GM23338 (cell line): ENCODE data around the gene NPEPPS. TPM values are rescaled to one million over a fixed set of nuclear protein-coding genes. Genes with fewer than 3 reads are reported as not detected.
"Not testable (repeated sequence)": the region's sequence is repeated elsewhere in the genome, so short reads cannot be mapped to it uniquely, and the experiment has no call there.

Experiments used
- ATAC-seq: fragments of 200-7000 bp; cut with Tn5 transposase; 3 replicates; pipeline ENCODE4 v1.9.1; 2020
- DNase-seq: peaks from one replicate; pipeline ENCODE4 v3.0.0-alpha.2; 2015; ENCODE audit warnings: low spot score
- H2AFZ ChIP-seq: fragments of 200-600 bp; sonication (generic); 2 replicates; pipeline ENCODE4 v1.8.0; 2016; ENCODE audit warnings: antibody characterized with exemption, mild to moderate bottlenecking, moderate library complexity
- H3F3A ChIP-seq: fragments of 200-600 bp; sonication (generic); replicated peaks from 2 replicates; pipeline ENCODE4 v1.8.0; 2017; ENCODE audit warnings: antibody characterized with exemption, mixed run types, low read depth
- H3K27ac ChIP-seq: fragments of 200-600 bp; sonication (generic); 2 replicates; pipeline ENCODE4 v1.6.1; 2016; ENCODE audit warnings: low read depth
- H3K27me3 ChIP-seq: fragments of 200-600 bp; sonication (generic); 2 replicates; pipeline ENCODE4 v1.8.0; 2016; ENCODE audit warnings: mild to moderate bottlenecking, mixed run types, moderate library complexity; ENCODE audit not compliant: insufficient read depth
- H3K36me3 ChIP-seq: fragments of 200-600 bp; sonication (generic); 2 replicates; pipeline ENCODE4 v1.8.0; 2016; ENCODE audit warnings: mild to moderate bottlenecking; ENCODE audit not compliant: insufficient read depth
- H3K4me1 ChIP-seq: fragments of 200-600 bp; sonication (generic); 2 replicates; pipeline ENCODE4 v1.8.0; 2016; ENCODE audit warnings: mild to moderate bottlenecking, moderate library complexity; ENCODE audit not compliant: insufficient read depth
- H3K4me2 ChIP-seq: fragments of 200-600 bp; sonication (generic); 2 replicates; pipeline ENCODE4 v1.7.1; 2017; ENCODE audit warnings: mixed run types
- H3K4me3 ChIP-seq: fragments of 200-600 bp; sonication (generic); 2 replicates; pipeline ENCODE4 v1.6.1; 2016; ENCODE audit warnings: mixed run types
- H3K79me2 ChIP-seq: fragments of 200-600 bp; sonication (generic); replicated peaks from 2 replicates; pipeline ENCODE4 v1.8.0; 2017; ENCODE audit warnings: mild to moderate bottlenecking; ENCODE audit not compliant: insufficient read depth
- H3K9me2 ChIP-seq: fragments of 200-600 bp; sonication (generic); 2 replicates; pipeline ENCODE4 v1.8.0; 2017; ENCODE audit not compliant: insufficient read depth
- H4K20me1 ChIP-seq: fragments of 200-600 bp; sonication (generic); replicated peaks from 2 replicates; pipeline ENCODE4 v1.8.0; 2017; ENCODE audit warnings: mild to moderate bottlenecking; ENCODE audit not compliant: insufficient read depth
- H3K27ac Mint-ChIP-seq: 2 replicates; pipeline ENCODE4 v1.8.0; 2020; ENCODE audit warnings: inconsistent platforms, mild to moderate bottlenecking, moderate library complexity, mixed read lengths
- H3K27me3 Mint-ChIP-seq: 3 replicates; pipeline ENCODE4 v1.8.0; 2022; ENCODE audit warnings: low read depth, mild to moderate bottlenecking, moderate library complexity, mixed read lengths, inconsistent platforms; ENCODE audit not compliant: insufficient read depth, poor library complexity
- H3K36me3 Mint-ChIP-seq: 3 replicates; pipeline ENCODE4 v1.8.0; 2021; ENCODE audit warnings: low read depth, mild to moderate bottlenecking, inconsistent platforms, moderate library complexity, mixed read lengths
- H3K4me1 Mint-ChIP-seq: 3 replicates; pipeline ENCODE4 v1.8.0; 2020; ENCODE audit warnings: mild to moderate bottlenecking, inconsistent platforms, mixed read lengths
- H3K4me3 Mint-ChIP-seq: 3 replicates; pipeline ENCODE4 v1.8.0; 2021; ENCODE audit warnings: moderate library complexity, mild to moderate bottlenecking, inconsistent platforms, mixed read lengths
- H3K9me3 Mint-ChIP-seq: 3 replicates; pipeline ENCODE4 v1.8.0; 2020; ENCODE audit warnings: moderate library complexity, mild to moderate bottlenecking, inconsistent platforms, mixed read lengths
- polyA plus RNA-seq: library from polyadenylated mRNA; unstranded; fragments of >200 nt; fragmentation: Nextera tagmentation; extraction: Ambion mirVana; gene quantifications from 2 replicates; pipeline ENCODE4 v1.2.1, GENCODE V29; 2016
- total RNA-seq: library from RNA; depleted of rRNA; stranded (reverse); fragments of >200 nt; shearing (Covaris generic); gene quantifications from 2 replicates; pipeline ENCODE4 v1.2.3, GENCODE V29; 2014

NPEPPS gene
- total and polyA plus RNA-seq, 2 experiments from 2014 or later, result 91.5 to 113 TPM

GRCh38 chr17:47519365-47519764, 11.5 kb upstream of the NPEPPS start:
- not testable (repeated sequence) for H3K27me3 Mint-ChIP-seq, H3K4me3 Mint-ChIP-seq, H3K9me2 ChIP-seq, H3K4me1 ChIP-seq, H3K36me3 ChIP-seq, DNase-seq, H3K36me3 Mint-ChIP-seq, H3K27ac Mint-ChIP-seq, H3K27ac ChIP-seq, H3K4me2 ChIP-seq, H3K4me1 Mint-ChIP-seq, H2AFZ ChIP-seq, H3F3A ChIP-seq, ATAC-seq, H3K79me2 ChIP-seq, H3K9me3 Mint-ChIP-seq, H3K4me3 ChIP-seq, H3K27me3 ChIP-seq, H4K20me1 ChIP-seq

GRCh38 chr17:47520279-47520678, 10.6 kb upstream of the NPEPPS start:
- not testable (repeated sequence) for H3K4me1 Mint-ChIP-seq, H3K36me3 Mint-ChIP-seq, H3K79me2 ChIP-seq

GRCh38 chr17:47521434-47521833, 9.5 kb upstream of the NPEPPS start:
- not testable (repeated sequence) for H3K27me3 Mint-ChIP-seq, H4K20me1 ChIP-seq, H3K4me1 Mint-ChIP-seq, H3K9me3 Mint-ChIP-seq, H3F3A ChIP-seq, H3K4me3 Mint-ChIP-seq, H3K27me3 ChIP-seq, DNase-seq, H3K27ac ChIP-seq, H2AFZ ChIP-seq, H3K4me2 ChIP-seq, H3K36me3 ChIP-seq, H3K27ac Mint-ChIP-seq, H3K36me3 Mint-ChIP-seq, H3K4me1 ChIP-seq, ATAC-seq, H3K4me3 ChIP-seq, H3K9me2 ChIP-seq, H3K79me2 ChIP-seq

More at GRCh38 chr17:47520279-47520678, 10.6 kb upstream of the NPEPPS start:
- H3F3A ChIP-seq, H3K36me3 ChIP-seq, H3K27me3 ChIP-seq, H3K27ac ChIP-seq, H3K4me2 ChIP-seq, H3K27me3 Mint-ChIP-seq, H2AFZ ChIP-seq, H3K4me1 ChIP-seq, H3K4me3 Mint-ChIP-seq, H4K20me1 ChIP-seq, ATAC-seq, H3K4me3 ChIP-seq, H3K9me3 Mint-ChIP-seq, H3K9me2 ChIP-seq, DNase-seq, H3K27ac Mint-ChIP-seq: not testable (repeated sequence)

- H3F3A ChIP-seq, H3K27ac ChIP-seq, H3K4me1 Mint-ChIP-seq, H3K36me3 ChIP-seq, DNase-seq, H3K79me2 ChIP-seq, H3K27me3 Mint-ChIP-seq, H4K20me1 ChIP-seq, H3K4me3 Mint-ChIP-seq, H3K9me3 Mint-ChIP-seq, ATAC-seq, H3K4me1 ChIP-seq, H3K27me3 ChIP-seq, H3K9me2 ChIP-seq, H2AFZ ChIP-seq, H3K36me3 Mint-ChIP-seq, H3K27ac Mint-ChIP-seq, H3K4me2 ChIP-seq, H3K4me3 ChIP-seq: not testable (repeated sequence)
These were observed 8.6 kb upstream of the NPEPPS start for GRCh38 chr17:47522341-47522740.

GRCh38 chr17:47531233-47531820, 419 bp downstream of the NPEPPS start:
- not testable (repeated sequence) for H3K36me3 Mint-ChIP-seq, H3K27ac ChIP-seq, H3K4me1 ChIP-seq, H4K20me1 ChIP-seq, H3K9me3 Mint-ChIP-seq, H3K9me2 ChIP-seq, H3K36me3 ChIP-seq, H3F3A ChIP-seq, H3K27me3 Mint-ChIP-seq, H3K27me3 ChIP-seq, H3K27ac Mint-ChIP-seq, H2AFZ ChIP-seq, H3K4me1 Mint-ChIP-seq
- peak; percentile 68 for ATAC-seq
- peak overlapping the region; percentile 77; the same call in 1 of the 2 replicates for H3K4me2 ChIP-seq
- H3K4me3 ChIP-seq, result peak overlapping the region; percentile 69
- peak; percentile 3 for DNase-seq
- peaks cover 40% of the 10 kb centered on the region for H3K79me2 ChIP-seq
- H3K4me3 Mint-ChIP-seq, result peak overlapping the region; percentile 41; the same call in 2 of the 3 replicates

- not testable (repeated sequence) for H3K4me1 Mint-ChIP-seq, H3K27ac ChIP-seq, H3K36me3 ChIP-seq, H3K27me3 ChIP-seq, H2AFZ ChIP-seq, H3K9me2 ChIP-seq, H3K4me3 Mint-ChIP-seq, H3K27ac Mint-ChIP-seq, DNase-seq, H3K4me2 ChIP-seq, H3K9me3 Mint-ChIP-seq, H3K4me1 ChIP-seq, ATAC-seq, H4K20me1 ChIP-seq, H3K4me3 ChIP-seq, H3K36me3 Mint-ChIP-seq, H3K27me3 Mint-ChIP-seq, H3F3A ChIP-seq
- peaks cover 81% of the 10 kb centered on the region for H3K79me2 ChIP-seq
These were observed 8.2 kb downstream of the NPEPPS start for GRCh38 chr17:47539085-47539484.

GRCh38 chr17:47541676-47542075, 10.8 kb downstream of the NPEPPS start:
- H3K4me1 ChIP-seq, DNase-seq, H3K4me3 ChIP-seq, H2AFZ ChIP-seq, H3K4me3 Mint-ChIP-seq, H3K27ac ChIP-seq, H3F3A ChIP-seq, H4K20me1 ChIP-seq, H3K4me1 Mint-ChIP-seq, H3K27ac Mint-ChIP-seq, H3K36me3 ChIP-seq, H3K9me3 Mint-ChIP-seq, H3K36me3 Mint-ChIP-seq, H3K27me3 ChIP-seq, H3K27me3 Mint-ChIP-seq, H3K9me2 ChIP-seq, H3K4me2 ChIP-seq, ATAC-seq: not testable (repeated sequence)
- H3K79me2 ChIP-seq, result peaks cover 62% of the 10 kb centered on the region
